ENCODE data around the gene MCFD2.

DNA sequence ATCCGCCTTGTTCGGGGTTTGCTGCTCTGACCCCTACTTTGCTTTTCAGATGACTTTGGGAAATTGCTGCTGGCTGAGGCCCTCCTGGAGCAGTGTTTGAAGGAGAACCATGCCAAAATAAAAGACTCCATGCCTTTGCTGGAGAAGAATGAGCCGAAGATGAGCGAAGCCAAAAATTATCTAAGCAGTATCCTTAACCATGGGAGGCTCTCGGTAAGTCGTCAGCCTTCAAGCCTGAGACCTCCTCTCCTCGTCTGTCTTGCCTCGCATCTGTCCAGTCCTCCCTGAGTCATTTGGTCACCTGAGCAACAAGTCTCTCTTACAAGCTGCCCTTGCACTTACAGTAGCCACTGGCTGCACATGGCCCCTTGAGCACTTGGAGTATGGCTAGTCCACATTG lies 34.7 kb upstream of the MCFD2 start:
- TF ChIP-seq, protein P1, sequence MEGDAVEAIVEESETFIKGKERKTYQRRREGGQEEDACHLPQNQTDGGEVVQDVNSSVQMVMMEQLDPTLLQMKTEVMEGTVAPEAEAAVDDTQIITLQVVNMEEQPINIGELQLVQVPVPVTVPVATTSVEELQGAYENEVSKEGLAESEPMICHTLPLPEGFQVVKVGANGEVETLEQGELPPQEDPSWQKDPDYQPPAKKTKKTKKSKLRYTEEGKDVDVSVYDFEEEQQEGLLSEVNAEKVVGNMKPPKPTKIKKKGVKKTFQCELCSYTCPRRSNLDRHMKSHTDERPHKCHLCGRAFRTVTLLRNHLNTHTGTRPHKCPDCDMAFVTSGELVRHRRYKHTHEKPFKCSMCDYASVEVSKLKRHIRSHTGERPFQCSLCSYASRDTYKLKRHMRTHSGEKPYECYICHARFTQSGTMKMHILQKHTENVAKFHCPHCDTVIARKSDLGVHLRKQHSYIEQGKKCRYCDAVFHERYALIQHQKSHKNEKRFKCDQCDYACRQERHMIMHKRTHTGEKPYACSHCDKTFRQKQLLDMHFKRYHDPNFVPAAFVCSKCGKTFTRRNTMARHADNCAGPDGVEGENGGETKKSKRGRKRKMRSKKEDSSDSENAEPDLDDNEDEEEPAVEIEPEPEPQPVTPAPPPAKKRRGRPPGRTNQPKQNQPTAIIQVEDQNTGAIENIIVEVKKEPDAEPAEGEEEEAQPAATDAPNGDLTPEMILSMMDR (IDR thresholded peaks at IDR 0.05): no peak
- TF ChIP-seq POLR2A (IDR thresholded peaks at IDR 0.05): no peak

Measured in testis (tissue), 2 donors.